Mesendoderm (in vitro differentiated cells): ENCODE results near the gene TMPRSS2.

Experiments
- DNase-seq: peaks from one replicate; pipeline ENCODE4 v3.0.0; 2013
- H2AK5ac ChIP-seq: 2 replicates; pipeline ENCODE4 v1.6.1; 2013; ENCODE audit warnings: low read length, inconsistent platforms
- H2BK120ac ChIP-seq: 2 replicates; pipeline ENCODE4 v1.6.1; 2013; ENCODE audit warnings: low read depth, mild to moderate bottlenecking, low read length, moderate library complexity, mixed read lengths
- H2BK15ac ChIP-seq: replicated peaks from 2 replicates; pipeline ENCODE4 v1.6.1; 2013; ENCODE audit warnings: low read depth, mild to moderate bottlenecking, moderate library complexity
- H2BK5ac ChIP-seq: 2 replicates; pipeline ENCODE4 v1.6.1; 2013; ENCODE audit warnings: low read length, inconsistent platforms
- H3K18ac ChIP-seq: 2 replicates; pipeline ENCODE4 v1.6.1; 2013; ENCODE audit warnings: mild to moderate bottlenecking, low read length, mixed read lengths
- H3K23ac ChIP-seq: one replicate; pipeline ENCODE4 v1.6.1; 2013; ENCODE audit warnings: low read length
- H3K27ac ChIP-seq: 2 replicates; pipeline ENCODE4 v1.5.1; 2013; ENCODE audit warnings: low read depth, mild to moderate bottlenecking, inconsistent platforms, low read length, moderate library complexity
- H3K27me3 ChIP-seq: 2 replicates; pipeline ENCODE4 v1.6.1; 2013; ENCODE audit warnings: low read length, control low read depth, mild to moderate bottlenecking, inconsistent platforms; ENCODE audit not compliant: insufficient read depth, poor library complexity
- H3K36me3 ChIP-seq: 2 replicates; pipeline ENCODE4 v1.6.1; 2013; ENCODE audit warnings: low read length, inconsistent platforms; ENCODE audit not compliant: control insufficient read depth, insufficient read depth
- H3K4ac ChIP-seq: one replicate; pipeline ENCODE4 v1.6.1; 2013; ENCODE audit warnings: low read depth, mild to moderate bottlenecking, low read length, moderate library complexity
- H3K4me1 ChIP-seq: 2 replicates; pipeline ENCODE4 v1.6.1; 2013; ENCODE audit warnings: low read depth, low read length, inconsistent platforms; ENCODE audit not compliant: control insufficient read depth
- H3K4me2 ChIP-seq: 2 replicates; pipeline ENCODE4 v1.6.1; 2013; ENCODE audit warnings: low read length
- H3K4me3 ChIP-seq: 2 replicates; pipeline ENCODE4 v1.5.1; 2013; ENCODE audit warnings: mild to moderate bottlenecking, low read length
- H3K56ac ChIP-seq: one replicate; pipeline ENCODE4 v1.6.1; 2013; ENCODE audit warnings: low read length
- H3K79me1 ChIP-seq: 2 replicates; pipeline ENCODE4 v1.6.1; 2013; ENCODE audit warnings: low read length, inconsistent platforms
- H3K79me2 ChIP-seq: 2 replicates; pipeline ENCODE4 v1.6.1; 2013; ENCODE audit warnings: mild to moderate bottlenecking, low read length; ENCODE audit not compliant: control insufficient read depth, insufficient read depth
- H3K9ac ChIP-seq: 2 replicates; pipeline ENCODE4 v1.6.1; 2013; ENCODE audit warnings: low read length, inconsistent platforms
- H4K5ac ChIP-seq: one replicate; pipeline ENCODE4 v1.6.1; 2013; ENCODE audit warnings: low read length
- H4K8ac ChIP-seq: one replicate; pipeline ENCODE4 v1.6.1; 2013; ENCODE audit warnings: low read depth, mild to moderate bottlenecking, control low read depth, low read length, moderate library complexity
- WGBS: extraction: QIAGEN DNeasy Blood & Tissue Kit; methylation state at CpG from one replicate; pipeline ENCODE4 v1.1.7; 2013; ENCODE audit warnings: low lambda C conversion rate, missing lambda C conversion rate; ENCODE audit not compliant: insufficient coverage; ENCODE audit errors: extremely low coverage; 5-methylcytosine and 5-hydroxymethylcytosine counted together

The TMPRSS2 gene

DNA sequence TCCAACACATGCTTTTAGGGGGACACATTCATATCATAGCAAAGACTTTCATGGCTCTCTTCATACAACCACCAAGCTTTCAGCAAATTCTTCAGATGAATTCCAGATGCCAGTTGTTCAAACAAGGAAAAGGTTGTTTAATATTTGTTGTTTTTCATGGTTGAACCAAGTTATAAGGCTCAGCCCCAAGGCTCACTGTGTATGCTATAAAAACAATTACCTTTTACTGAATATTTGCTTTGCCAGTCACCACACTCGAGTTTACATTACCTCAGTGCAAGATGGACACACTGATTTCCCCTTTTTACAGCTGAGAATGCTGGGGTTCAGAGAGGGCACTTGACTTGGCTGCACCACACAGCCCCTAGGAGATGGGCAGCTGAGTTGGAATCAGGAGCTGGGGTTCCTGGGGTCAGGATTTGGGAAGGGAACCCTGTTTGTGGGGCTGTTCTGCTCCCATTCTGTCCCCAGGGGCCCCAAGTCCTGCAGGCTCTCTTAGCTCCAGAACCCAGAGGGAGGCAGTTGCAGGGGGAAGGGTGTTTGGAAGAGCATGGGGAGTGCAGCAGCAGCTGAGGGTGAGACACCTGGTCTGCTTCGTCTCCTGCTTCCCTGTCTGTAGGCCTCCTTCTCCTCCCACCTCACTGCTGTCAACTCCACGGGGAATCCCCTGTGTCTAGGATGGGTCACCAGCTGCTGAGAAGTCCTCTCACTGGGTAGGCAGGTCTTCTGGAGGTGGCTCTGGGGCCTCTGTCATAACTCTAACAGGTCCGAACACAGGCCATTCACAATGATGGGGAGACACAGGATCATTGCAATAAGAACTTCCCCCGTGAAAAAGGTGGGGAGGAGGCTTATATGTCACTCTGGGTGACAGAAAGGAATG, 12.8 kb upstream of the TMPRSS2 start:
- Histone ChIP-seq H3K4me2 (no peak overlapping the region), H3K4me1 (no peaks in the 10 kb centered on the region), H3K56ac (no peak overlapping the region), H4K5ac (no peak overlapping the region), H3K18ac (no peak overlapping the region), H3K9ac (no peak overlapping the region), H3K27ac (no peak overlapping the region), H3K27me3 (no peaks in the 10 kb centered on the region), H4K8ac (no peak overlapping the region), H2BK15ac (no peak overlapping the region), H3K79me2 (no peaks in the 10 kb centered on the region), H3K79me1 (no peaks in the 10 kb centered on the region), H3K4ac (no peak overlapping the region), H2BK5ac (no peak overlapping the region), H3K23ac (no peak overlapping the region), H2BK120ac (no peak overlapping the region), H3K36me3 (no peaks in the 10 kb centered on the region), H3K4me3 (no peak overlapping the region), H2AK5ac (no peak overlapping the region)
- WGBS = no CpG with 5 or more reads among the region's 5 CpGs
- DNase-seq = no peak

DNA sequence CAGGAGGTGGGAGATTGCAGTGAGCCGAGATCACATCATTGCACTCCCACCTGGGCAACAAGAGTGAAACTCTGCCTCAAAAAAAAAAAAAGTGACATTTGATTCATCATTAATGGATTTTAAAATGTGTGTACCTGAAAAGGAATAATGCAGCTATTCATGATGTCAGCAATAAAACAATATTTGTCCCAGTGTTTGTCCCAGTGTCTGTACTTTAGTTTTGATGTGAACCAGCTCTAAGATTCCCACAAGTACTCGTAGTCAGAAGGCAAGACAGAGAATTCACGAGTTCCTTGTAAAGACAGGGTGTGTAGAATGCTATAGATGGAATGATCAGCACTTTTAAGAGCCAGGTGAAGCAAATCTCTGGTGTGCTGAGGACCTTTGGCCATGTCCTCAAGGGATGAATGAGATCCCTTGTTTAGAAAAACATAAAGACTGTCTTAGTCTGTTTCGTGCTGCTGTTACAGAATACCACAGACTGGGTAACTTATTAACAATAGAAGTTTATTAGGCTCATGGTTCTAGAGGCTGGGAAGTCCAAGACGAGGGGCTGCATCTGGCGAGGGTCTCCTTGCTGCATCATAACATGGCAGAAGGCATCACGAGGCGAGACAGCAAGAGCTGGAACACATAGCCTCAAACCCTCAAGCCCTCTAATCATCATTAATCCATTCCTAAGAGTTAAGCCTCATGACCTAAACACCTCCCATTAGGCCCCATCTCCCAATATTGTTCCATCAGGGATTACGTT, 12.0 kb upstream of the TMPRSS2 start:
- no peak overlapping the region for H3K23ac ChIP-seq
- no peaks in the 10 kb centered on the region for H3K36me3 ChIP-seq
- no peak overlapping the region for H2BK5ac ChIP-seq
- H3K18ac ChIP-seq = no peak overlapping the region
- DNase-seq = no peak
- no peak overlapping the region for H3K56ac ChIP-seq
- no peak overlapping the region for H3K27ac ChIP-seq
- no CpG with 5 or more reads among the region's 9 CpGs for WGBS
- H3K79me1 ChIP-seq = no peaks in the 10 kb centered on the region
- no peak overlapping the region for H4K5ac ChIP-seq
- no peak overlapping the region for H3K4ac ChIP-seq
- H2BK15ac ChIP-seq = no peak overlapping the region
- H3K4me1 ChIP-seq = no peaks in the 10 kb centered on the region
- no peak overlapping the region for H3K4me2 ChIP-seq
- no peaks in the 10 kb centered on the region for H3K79me2 ChIP-seq
- no peak overlapping the region for H2AK5ac ChIP-seq
- H3K27me3 ChIP-seq = no peaks in the 10 kb centered on the region
- no peak overlapping the region for H2BK120ac ChIP-seq
- H3K4me3 ChIP-seq = no peak overlapping the region
- H4K8ac ChIP-seq = no peak overlapping the region
- H3K9ac ChIP-seq = no peak overlapping the region

DNA sequence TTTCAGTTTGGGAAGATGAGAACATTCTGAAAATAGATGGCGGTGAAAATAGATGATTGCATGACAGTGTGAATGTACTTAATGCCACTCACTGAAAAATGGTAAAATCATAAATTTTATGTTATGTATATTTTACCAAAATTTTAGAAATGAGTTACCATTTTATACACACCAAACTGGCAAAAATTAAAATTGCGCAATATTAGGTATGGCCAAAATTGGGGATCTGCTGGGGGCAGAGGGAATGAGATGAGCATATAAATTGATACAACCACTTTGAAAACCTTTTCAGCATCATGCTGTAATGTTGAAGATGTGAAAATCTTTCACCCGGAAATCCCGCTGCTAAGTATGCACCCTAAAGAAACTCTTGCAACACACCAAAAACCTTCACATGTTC, 10.8 kb upstream of the TMPRSS2 start:
- no peaks in the 10 kb centered on the region for H3K79me1 ChIP-seq
- H3K23ac ChIP-seq = no peak overlapping the region
- H3K27me3 ChIP-seq = no peaks in the 10 kb centered on the region
- no peak overlapping the region for H3K9ac ChIP-seq
- no peak overlapping the region for H3K4ac ChIP-seq
- no peaks in the 10 kb centered on the region for H3K4me1 ChIP-seq
- DNase-seq = no peak
- H3K79me2 ChIP-seq = no peaks in the 10 kb centered on the region
- no peak overlapping the region for H2BK15ac ChIP-seq
- H3K4me3 ChIP-seq = no peak overlapping the region
- no peak overlapping the region for H3K56ac ChIP-seq
- no CpG with 5 or more reads among the region's 4 CpGs for WGBS
- H4K5ac ChIP-seq = no peak overlapping the region
- no peaks in the 10 kb centered on the region for H3K36me3 ChIP-seq
- no peak overlapping the region for H2AK5ac ChIP-seq
- no peak overlapping the region for H2BK120ac ChIP-seq
- H3K4me2 ChIP-seq = no peak overlapping the region
- no peak overlapping the region for H3K18ac ChIP-seq
- H3K27ac ChIP-seq = no peak overlapping the region
- no peak overlapping the region for H2BK5ac ChIP-seq
- H4K8ac ChIP-seq = no peak overlapping the region

DNA sequence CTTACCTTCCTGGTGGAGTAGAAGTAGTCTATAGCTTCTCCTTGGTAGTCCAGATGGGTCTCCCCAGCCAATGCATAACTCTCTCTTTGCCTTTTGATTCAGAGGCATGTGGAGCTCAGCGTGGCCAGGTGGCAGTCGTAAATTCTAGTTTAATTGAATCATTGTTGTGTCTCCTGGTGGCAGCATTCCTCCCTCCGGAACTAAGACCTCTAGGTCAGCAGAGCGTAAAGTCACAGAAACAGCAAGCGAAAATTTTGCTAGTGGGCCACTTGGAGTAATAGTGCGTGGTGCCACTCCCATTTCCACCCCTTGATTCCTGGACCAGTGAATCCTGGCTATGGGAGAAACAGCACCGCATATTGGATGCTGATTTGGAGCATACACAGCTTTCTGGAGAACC, 3.9 kb upstream of the TMPRSS2 start:
- Histone ChIP-seq H3K79me1 (no peaks in the 10 kb centered on the region), H3K9ac (no peak overlapping the region), H2BK15ac (no peak overlapping the region), H3K4me3 (no peak overlapping the region), H3K4me1 (no peaks in the 10 kb centered on the region), H3K56ac (no peak overlapping the region), H2BK120ac (no peak overlapping the region), H3K27ac (no peak overlapping the region), H3K18ac (no peak overlapping the region), H3K79me2 (no peaks in the 10 kb centered on the region), H2AK5ac (no peak overlapping the region), H2BK5ac (no peak overlapping the region), H4K5ac (no peak overlapping the region), H3K27me3 (no peaks in the 10 kb centered on the region), H3K36me3 (no peaks in the 10 kb centered on the region), H3K23ac (no peak overlapping the region), H4K8ac (no peak overlapping the region), H3K4me2 (no peak overlapping the region), H3K4ac (no peak overlapping the region)
- no peak for DNase-seq
- no CpG with 5 or more reads among the region's 7 CpGs for WGBS

DNA sequence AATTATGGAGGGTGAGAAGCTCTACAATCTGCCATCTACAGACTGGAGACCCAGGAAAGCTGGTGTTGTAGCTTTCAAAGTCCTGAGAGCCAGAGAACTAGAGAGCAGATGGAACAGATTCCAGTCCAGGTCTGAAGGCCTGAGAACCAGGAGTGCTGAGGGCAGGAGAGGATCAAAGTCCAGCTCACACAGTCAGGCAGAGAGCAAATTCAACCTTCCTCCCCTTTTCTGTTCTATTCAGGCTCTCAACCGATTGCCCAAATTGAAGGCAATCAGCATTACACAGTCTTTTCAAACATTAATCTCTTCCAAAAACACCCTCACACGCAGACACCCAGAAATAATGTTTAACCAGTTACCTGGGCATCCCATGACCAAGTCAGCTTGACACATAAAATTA, 2.5 kb upstream of the TMPRSS2 start:
- Histone ChIP-seq H3K4me3 (no peak overlapping the region), H4K8ac (no peak overlapping the region), H3K36me3 (no peaks in the 10 kb centered on the region), H3K27me3 (no peaks in the 10 kb centered on the region), H2BK120ac (no peak overlapping the region), H3K56ac (no peak overlapping the region), H3K18ac (no peak overlapping the region), H2BK5ac (no peak overlapping the region), H3K4ac (no peak overlapping the region), H4K5ac (no peak overlapping the region), H2AK5ac (no peak overlapping the region), H3K4me2 (no peak overlapping the region), H3K23ac (no peak overlapping the region), H3K27ac (no peak overlapping the region), H2BK15ac (no peak overlapping the region), H3K79me1 (no peaks in the 10 kb centered on the region), H3K9ac (no peak overlapping the region), H3K79me2 (no peaks in the 10 kb centered on the region), H3K4me1 (no peaks in the 10 kb centered on the region)
- WGBS = no CpG with 5 or more reads among the region's 2 CpGs
- no peak for DNase-seq
